HepG2 (cell line): ENCODE measurements around the gene PEA15. TPM values are rescaled to one million over a fixed set of nuclear protein-coding genes. Genes with fewer than 3 reads are reported as not detected.

Source experiments
- AKAP8 ChIP-seq: sonication (generic); formaldehyde crosslinking; IDR thresholded peaks from 2 replicates; pipeline ENCODE4 v1.5.1; 2020; ENCODE audit warnings: mild to moderate bottlenecking, missing genetic modification reagents
- ARNT2 ChIP-seq: sonication (generic); formaldehyde crosslinking; IDR thresholded peaks from 2 replicates; pipeline ENCODE4 v1.8.0; 2022; ENCODE audit warnings: mild to moderate bottlenecking, low read depth, missing genetic modification reagents, moderate library complexity
- ARNTL ChIP-seq: sonication (generic); formaldehyde crosslinking; IDR thresholded peaks from 2 replicates; pipeline ENCODE4 v1.4.0; 2020; ENCODE audit warnings: mild to moderate bottlenecking, missing genetic modification reagents
- ASH2L ChIP-seq: fragments of 300-600, 200-600 bp; sonication (generic); IDR thresholded peaks from 2 replicates; pipeline ENCODE4 v1.7.0; 2017; ENCODE audit warnings: low read depth, mild to moderate bottlenecking, moderate library complexity, mixed read lengths, low read length; ENCODE audit not compliant: insufficient read length
- FLYWCH1 ChIP-seq: sonication (generic); formaldehyde crosslinking; IDR thresholded peaks from 2 replicates; pipeline ENCODE4 v1.8.1; 2023; ENCODE audit warnings: mild to moderate bottlenecking, missing genetic modification reagents
- FOXC1 ChIP-seq: sonication (generic); formaldehyde crosslinking; IDR thresholded peaks from 2 replicates; pipeline ENCODE4 v1.8.0; 2022; ENCODE audit warnings: mild to moderate bottlenecking, missing genetic modification reagents, borderline replicate concordance
- GABPA ChIP-seq, 2 experiments: IDR thresholded peaks; 2 replicates each; pipeline ENCODE4 v1.6.1; 2011 to 2016; ENCODE audit warnings: low read depth in 2 of 2, low read length in 1 of 2, missing biosample characterization in 1 of 2, missing genetic modification characterization in 1 of 2
- IRF9 ChIP-seq: sonication (generic); formaldehyde crosslinking; IDR thresholded peaks from 2 replicates; pipeline ENCODE4 v1.8.0; 2022; ENCODE audit warnings: missing genetic modification reagents, mild to moderate bottlenecking, borderline replicate concordance
- JUND ChIP-seq: sonication (generic); formaldehyde crosslinking; IDR thresholded peaks from 2 replicates; pipeline ENCODE4 v1.8.0; 2022; ENCODE audit warnings: mild to moderate bottlenecking, missing genetic modification reagents
- MXD4 ChIP-seq: IDR thresholded peaks from 2 replicates; pipeline ENCODE4 v1.6.1; 2016; ENCODE audit warnings: mild to moderate bottlenecking, missing biosample characterization, missing genetic modification reagents
- NFE2 ChIP-seq: sonication (generic); formaldehyde crosslinking; IDR thresholded peaks from 2 replicates; pipeline ENCODE4 v1.4.0; 2020; ENCODE audit warnings: missing genetic modification reagents
- PHF20 ChIP-seq: sonication (generic); formaldehyde crosslinking; IDR thresholded peaks from 2 replicates; pipeline ENCODE4 v1.5.0; 2020; ENCODE audit warnings: mild to moderate bottlenecking, missing genetic modification reagents
- POLR2G ChIP-seq: fragments of 200-400 bp; formaldehyde crosslinking; IDR thresholded peaks from 2 replicates; pipeline ENCODE4 v1.6.1; 2018; ENCODE audit warnings: mild to moderate bottlenecking, low read depth, low read length, moderate library complexity
- RFXAP ChIP-seq: sonication (generic); formaldehyde crosslinking; IDR thresholded peaks from 2 replicates; pipeline ENCODE4 v1.4.0; 2020; ENCODE audit warnings: missing genetic modification reagents, borderline replicate concordance
- TARDBP ChIP-seq: sonication (generic); formaldehyde crosslinking; IDR thresholded peaks from 2 replicates; pipeline ENCODE4 v1.8.0; 2022; ENCODE audit warnings: mild to moderate bottlenecking, missing genetic modification reagents
- TOPORS ChIP-seq: sonication (generic); formaldehyde crosslinking; IDR thresholded peaks from 2 replicates; pipeline ENCODE4 v1.8.0; 2023; ENCODE audit warnings: mild to moderate bottlenecking, missing genetic modification reagents
- YEATS2 ChIP-seq: sonication (generic); formaldehyde crosslinking; IDR thresholded peaks from 2 replicates; pipeline ENCODE4 v1.4.0; 2020; ENCODE audit warnings: missing genetic modification reagents, borderline replicate concordance
- ZBTB25 ChIP-seq: IDR thresholded peaks from 2 replicates; pipeline ENCODE4 v1.6.1; 2018; ENCODE audit warnings: missing genetic modification reagents
- ZFP91 ChIP-seq: sonication (generic); formaldehyde crosslinking; IDR thresholded peaks from 2 replicates; pipeline ENCODE4 v1.9.0; 2022; ENCODE audit warnings: missing genetic modification reagents, mild to moderate bottlenecking, borderline replicate concordance
- ZNF274 ChIP-seq: sonication (generic); formaldehyde crosslinking; IDR thresholded peaks from 2 replicates; pipeline ENCODE4 v1.5.1; 2020; ENCODE audit warnings: mild to moderate bottlenecking, missing genetic modification reagents
- ZNF276 ChIP-seq: sonication (generic); formaldehyde crosslinking; IDR thresholded peaks from 2 replicates; pipeline ENCODE4 v1.4.0; 2020; ENCODE audit warnings: mild to moderate bottlenecking, low read depth, missing genetic modification reagents
- ZNF431 ChIP-seq: sonication (generic); formaldehyde crosslinking; IDR thresholded peaks from 2 replicates; pipeline ENCODE4 v1.9.0; 2022; ENCODE audit warnings: missing genetic modification reagents, low read depth, mild to moderate bottlenecking, borderline replicate concordance
- ZNF605 ChIP-seq: sonication (generic); formaldehyde crosslinking; IDR thresholded peaks from 2 replicates; pipeline ENCODE4 v1.8.0; 2022; ENCODE audit warnings: mild to moderate bottlenecking, missing genetic modification reagents
- ZNF678 ChIP-seq: sonication (generic); formaldehyde crosslinking; IDR thresholded peaks from 2 replicates; pipeline ENCODE4 v1.4.0; 2020; ENCODE audit warnings: mild to moderate bottlenecking, missing genetic modification reagents
- polyA plus RNA-seq, 8 experiments: library from polyadenylated mRNA; depleted of rRNA in 3 of 8; stranded (reverse) in 7 of 8; unstranded in 1 of 8; fragments of >200 nt; fragmentation: Illumina TruSeq in 4 of 8; extraction: Trizol in 4 of 8; gene quantifications; 2 replicates each; pipeline versions ENCODE4 v1.2.1 to v1.2.3, GENCODE V29; 2011 to 2016; ENCODE audit warnings: low read depth in 4 of 8, missing spikeins in 1 of 8, mixed read lengths in 1 of 8; ENCODE audit not compliant: insufficient read depth in 1 of 8
- total RNA-seq, 5 experiments: library from RNA; depleted of rRNA; stranded (reverse); fragments of >200 nt; fragmentation: Illumina TruSeq; extraction: Trizol; gene quantifications; 2 replicates each; pipeline ENCODE4 v1.2.3, GENCODE V29; 2016; ENCODE audit warnings: low read depth in 1 of 5

Gene PEA15
- total and polyA plus RNA-seq, 2 of the 13 experiments (the other 11 are each of a cell fraction or from before 2014, with no cell fraction given): 12.1 to 35.2 TPM

GRCh38 chr1:160205242-160206035, at the start of gene PEA15 (continued):
- no peak for TF ChIP-seq ZNF431
- TF ChIP-seq FOXC1 (CRISPR knock-in tag): peak; percentile 20; the same call in 1 of the 2 replicates
- peak; percentile 66 for TF ChIP-seq POLR2G
- TF ChIP-seq IRF9 (CRISPR knock-in tag): peak; percentile 51; the same call in 1 of the 2 replicates
- no peak for TF ChIP-seq RFXAP (CRISPR knock-in tag)
- no peak for TF ChIP-seq TOPORS (CRISPR knock-in tag)
- TF ChIP-seq ZFP91 (CRISPR knock-in tag): peak; percentile 64; the same call in 1 of the 2 replicates
- no peak for TF ChIP-seq ZNF276 (CRISPR knock-in tag)
- TF ChIP-seq ZBTB25 (CRISPR knock-in tag): no peak
- TF ChIP-seq GABPA (IDR thresholded peaks at IDR 0.05; ENCODE audit: low read depth, low read length): peak; percentile 24; the same call in 1 of the 2 replicates
- TF ChIP-seq GABPA (CRISPR knock-in tag; IDR thresholded peaks at IDR 0.05; ENCODE audit: low read depth): no peak
- peak; percentile 40 for TF ChIP-seq PHF20
- 0 out of 2 replicates have a peak, but pooled peaks have one; percentile 34 for TF ChIP-seq ARNTL (CRISPR knock-in tag)
- peak; percentile 44; the same call in 1 of the 2 replicates for TF ChIP-seq ZNF678 (CRISPR knock-in tag)
- TF ChIP-seq ZNF605 (CRISPR knock-in tag): 0 out of 2 replicates have a peak, but pooled peaks have one; percentile 35
- no peak for TF ChIP-seq NFE2
- peak; percentile 39; the same call in 1 of the 2 replicates for TF ChIP-seq YEATS2 (CRISPR knock-in tag)
- TF ChIP-seq ASH2L: peak; percentile 52
- no peak for TF ChIP-seq ARNT2 (CRISPR knock-in tag)
- TF ChIP-seq FLYWCH1 (CRISPR knock-in tag): no peak
- 0 out of 2 replicates have a peak, but pooled peaks have one; percentile 21 for TF ChIP-seq AKAP8
- 0 out of 2 replicates have a peak, but pooled peaks have one; percentile 39 for TF ChIP-seq MXD4 (CRISPR knock-in tag)
- 0 out of 2 replicates have a peak, but pooled peaks have one; percentile 19 for TF ChIP-seq ZNF274 (CRISPR knock-in tag)
- TF ChIP-seq TARDBP (CRISPR knock-in tag): no peak
- peak; percentile 10; the same call in 1 of the 2 replicates for TF ChIP-seq JUND (CRISPR knock-in tag)
